Breast epithelium (tissue), 4 donors: ENCODE measurements around the gene MAP2K6. TPM values are rescaled to one million over a fixed set of nuclear protein-coding genes. Genes with fewer than 3 reads are reported as not detected.

Experiments
- DNase-seq, 2 donors: peaks; one replicate each; pipeline ENCODE4 v3.0.0-alpha.2; 2019; ENCODE audit warnings: low spot score in 2 of 2
- H3K27ac ChIP-seq, 2 donors: fragments of 200-600 bp; sonication (generic) in 1 of 2; one replicate each; pipeline ENCODE4 v1.5.1; 2016 to 2019; ENCODE audit warnings: mild to moderate bottlenecking in 1 of 2
- H3K27me3 ChIP-seq, 2 donors: fragments of 200-600 bp; sonication (generic) in 1 of 2; one replicate each; pipeline versions ENCODE4 v1.5.1 to v1.6.0; 2017 to 2019; ENCODE audit warnings: control low read depth in 1 of 2, mild to moderate bottlenecking in 1 of 2
- H3K36me3 ChIP-seq: fragments of 200-600 bp; one replicate; pipeline ENCODE4 v1.5.1; 2019
- H3K4me1 ChIP-seq, 2 donors: fragments of 200-600 bp; sonication (generic); one replicate each; pipeline ENCODE4 v1.5.1; 2016 to 2019; ENCODE audit warnings: control low read depth in 1 of 2
- H3K4me3 ChIP-seq, 3 donors: fragments of 200-600 bp; sonication (generic); 1 replicate in 2 of 3; 2 replicates in 1 of 3; pipeline ENCODE4 v1.5.1; 2016 to 2019; ENCODE audit warnings: mild to moderate bottlenecking in 3 of 3, moderate library complexity in 2 of 3
- H3K9me3 ChIP-seq, 2 donors: fragments of 200-600 bp; sonication (generic) in 1 of 2; one replicate each; pipeline ENCODE4 v1.5.1; 2016 to 2019; ENCODE audit warnings: control low read depth in 1 of 2
- POLR2A ChIP-seq: fragments of 450-650 bp; IDR thresholded peaks from one replicate; pipeline ENCODE4 v1.6.1; 2016; ENCODE audit warnings: antibody characterized with exemption, mild to moderate bottlenecking, moderate library complexity
- POLR2AphosphoS5 ChIP-seq, 3 donors: sonication (generic); formaldehyde crosslinking; IDR thresholded peaks; one replicate each; pipeline ENCODE4 v1.6.1; 2017; ENCODE audit warnings: antibody characterized with exemption in 3 of 3
- intact Hi-C: fragments of 100-400 bp; cut with DNase I; formaldehyde crosslinking; loops from one replicate; pipeline ENCODE4 v1.15.1; 2023; ENCODE audit warnings: low total_unique reads
- total RNA-seq, 3 donors: library from RNA; depleted of rRNA; stranded (reverse); fragments of >200 nt; gene quantifications; one replicate each; pipeline ENCODE4 v1.1.0, GENCODE V29; 2016
- TF ChIP-seq, protein P1 (sequence below), 3 donors: fragments of 450-650 bp; IDR thresholded peaks; one replicate each; pipeline ENCODE4 v1.5.1; 2016 to 2017; ENCODE audit warnings: antibody characterized with exemption in 3 of 3, mild to moderate bottlenecking in 3 of 3, moderate library complexity in 3 of 3

MAP2K6 gene
- total RNA-seq, 3 donors from 2014 or later, result 10.9 to 54.9 (median 16.7) TPM

DNA sequence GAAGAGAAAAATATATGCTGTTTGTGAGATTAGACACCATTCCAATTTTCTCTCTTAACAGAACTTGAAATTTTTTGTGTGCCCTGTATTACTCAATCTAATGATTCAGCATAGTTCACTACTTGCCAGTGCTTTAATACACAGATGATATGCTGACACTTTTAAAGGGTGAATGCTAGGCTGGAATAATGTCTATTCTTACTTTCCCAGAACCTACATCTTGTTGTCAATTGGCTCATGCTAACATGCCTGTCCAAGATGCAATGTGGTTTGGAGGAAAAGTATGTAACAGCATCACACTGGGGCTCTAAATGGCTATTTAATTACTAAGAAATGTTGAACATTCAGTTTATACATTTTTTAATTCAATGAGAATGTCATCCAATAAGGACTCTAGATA lies 7.6 kb upstream of the MAP2K6 start:
- Histone ChIP-seq H3K27ac (no peak overlapping the region), H3K4me1 (no peaks in the 10 kb centered on the region), H3K36me3 (no peaks in the 10 kb centered on the region), H3K9me3 (no peaks in the 10 kb centered on the region), H3K4me3 (no peak overlapping the region), H3K27me3 (no peaks in the 10 kb centered on the region)
- intact Hi-C loops, result no loop called here
- DNase-seq, result no peak
- TF ChIP-seq POLR2AphosphoS5 (IDR thresholded peaks at IDR 0.05), result no peak
- TF ChIP-seq, protein P1, sequence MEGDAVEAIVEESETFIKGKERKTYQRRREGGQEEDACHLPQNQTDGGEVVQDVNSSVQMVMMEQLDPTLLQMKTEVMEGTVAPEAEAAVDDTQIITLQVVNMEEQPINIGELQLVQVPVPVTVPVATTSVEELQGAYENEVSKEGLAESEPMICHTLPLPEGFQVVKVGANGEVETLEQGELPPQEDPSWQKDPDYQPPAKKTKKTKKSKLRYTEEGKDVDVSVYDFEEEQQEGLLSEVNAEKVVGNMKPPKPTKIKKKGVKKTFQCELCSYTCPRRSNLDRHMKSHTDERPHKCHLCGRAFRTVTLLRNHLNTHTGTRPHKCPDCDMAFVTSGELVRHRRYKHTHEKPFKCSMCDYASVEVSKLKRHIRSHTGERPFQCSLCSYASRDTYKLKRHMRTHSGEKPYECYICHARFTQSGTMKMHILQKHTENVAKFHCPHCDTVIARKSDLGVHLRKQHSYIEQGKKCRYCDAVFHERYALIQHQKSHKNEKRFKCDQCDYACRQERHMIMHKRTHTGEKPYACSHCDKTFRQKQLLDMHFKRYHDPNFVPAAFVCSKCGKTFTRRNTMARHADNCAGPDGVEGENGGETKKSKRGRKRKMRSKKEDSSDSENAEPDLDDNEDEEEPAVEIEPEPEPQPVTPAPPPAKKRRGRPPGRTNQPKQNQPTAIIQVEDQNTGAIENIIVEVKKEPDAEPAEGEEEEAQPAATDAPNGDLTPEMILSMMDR (IDR thresholded peaks at IDR 0.05), result no peak
- TF ChIP-seq POLR2A, result no peak

DNA sequence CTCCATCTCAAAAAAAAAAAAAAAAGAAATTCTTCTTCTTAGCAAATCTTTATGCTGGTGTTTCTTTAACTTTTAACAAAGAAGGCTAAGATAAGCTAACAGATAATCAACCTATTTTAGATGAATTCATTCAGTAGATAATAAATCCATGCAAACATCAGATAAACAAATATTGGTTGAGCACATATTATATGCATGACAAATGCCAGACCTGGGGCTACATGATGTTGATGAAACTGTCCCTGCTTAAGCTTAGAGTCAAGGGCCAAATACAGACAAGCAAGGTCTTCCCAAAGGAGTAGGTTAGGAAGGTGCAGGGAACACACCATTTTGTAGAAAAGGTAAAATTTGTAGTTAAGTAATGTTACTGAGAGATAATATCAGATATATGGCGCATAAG lies 6.7 kb upstream of the MAP2K6 start:
- Histone ChIP-seq H3K27ac (no peak overlapping the region), H3K4me1 (no peaks in the 10 kb centered on the region), H3K4me3 (no peak overlapping the region), H3K27me3 (no peaks in the 10 kb centered on the region), H3K9me3 (no peaks in the 10 kb centered on the region), H3K36me3 (no peaks in the 10 kb centered on the region)
- no peak for DNase-seq
- TF ChIP-seq, protein P1 (IDR thresholded peaks at IDR 0.05), result no peak
- no peak for TF ChIP-seq POLR2AphosphoS5 (IDR thresholded peaks at IDR 0.05)
- TF ChIP-seq POLR2A, result no peak
- intact Hi-C loops, result loop anchor here (2.0 kb wide), 1 partner anchor 49 kb away; no protein-coding TSS in a partner anchor

DNA sequence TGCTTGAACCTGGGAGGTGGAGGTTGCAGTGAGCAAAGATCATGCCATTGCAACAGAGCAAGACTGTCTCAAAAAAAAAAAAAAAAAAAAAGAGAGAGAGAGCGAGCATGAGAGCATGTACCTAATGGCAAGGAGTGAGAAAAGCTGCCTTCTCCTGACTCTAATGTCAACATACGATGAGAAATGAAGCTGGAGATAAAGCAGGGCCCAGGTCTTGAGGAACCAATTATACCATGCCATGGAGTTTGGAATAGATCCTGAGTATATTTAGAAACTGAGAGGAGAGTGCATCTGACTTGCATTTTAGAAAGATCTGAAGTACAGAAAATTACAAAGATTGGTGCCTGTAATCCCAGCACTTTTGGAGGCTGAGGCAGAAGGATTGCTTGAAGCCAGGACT lies 3.8 kb upstream of the MAP2K6 start:
- DNase-seq, result no peak
- Histone ChIP-seq H3K27me3 (no peaks in the 10 kb centered on the region), H3K27ac (no peak overlapping the region), H3K4me3 (no peak overlapping the region), H3K36me3 (no peaks in the 10 kb centered on the region), H3K9me3 (no peaks in the 10 kb centered on the region), H3K4me1 (peaks cover 0 to 3% of the 10 kb centered on the region in 2 donors)
- intact Hi-C loops, result no loop called here
- TF ChIP-seq POLR2AphosphoS5 (IDR thresholded peaks at IDR 0.05) (no peak), POLR2A (no peak)
- TF ChIP-seq, protein P1 (IDR thresholded peaks at IDR 0.05), result no peak

DNA sequence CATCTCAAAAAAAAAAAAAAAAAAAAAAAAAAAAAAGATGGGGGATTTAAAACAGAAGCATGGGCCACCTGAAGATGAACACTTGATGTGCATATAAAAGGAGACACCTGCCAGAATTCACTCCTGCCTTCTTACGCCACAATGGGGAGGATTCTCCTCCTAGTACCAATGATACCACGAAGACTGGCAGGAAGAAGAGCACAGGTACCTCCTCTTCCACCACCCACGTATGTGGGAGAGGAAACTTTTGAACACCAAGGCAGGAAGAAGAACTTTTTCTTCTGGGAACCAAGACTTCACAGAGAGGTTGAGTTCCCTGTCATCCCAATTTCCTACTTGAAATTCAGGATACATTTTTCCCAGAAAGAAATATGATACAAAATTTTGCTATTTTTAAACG lies 2.7 kb upstream of the MAP2K6 start:
- intact Hi-C loops, result no loop called here
- Histone ChIP-seq H3K36me3 (no peaks in the 10 kb centered on the region), H3K27ac (no peak overlapping the region), H3K4me1 (peaks cover 0 to 12% of the 10 kb centered on the region in 2 donors), H3K4me3 (no peak overlapping the region), H3K9me3 (no peaks in the 10 kb centered on the region), H3K27me3 (no peaks in the 10 kb centered on the region)
- DNase-seq, result no peak
- no peak for TF ChIP-seq POLR2A
- TF ChIP-seq, protein P1 (IDR thresholded peaks at IDR 0.05), result no peak
- no peak for TF ChIP-seq POLR2AphosphoS5 (IDR thresholded peaks at IDR 0.05)

DNA sequence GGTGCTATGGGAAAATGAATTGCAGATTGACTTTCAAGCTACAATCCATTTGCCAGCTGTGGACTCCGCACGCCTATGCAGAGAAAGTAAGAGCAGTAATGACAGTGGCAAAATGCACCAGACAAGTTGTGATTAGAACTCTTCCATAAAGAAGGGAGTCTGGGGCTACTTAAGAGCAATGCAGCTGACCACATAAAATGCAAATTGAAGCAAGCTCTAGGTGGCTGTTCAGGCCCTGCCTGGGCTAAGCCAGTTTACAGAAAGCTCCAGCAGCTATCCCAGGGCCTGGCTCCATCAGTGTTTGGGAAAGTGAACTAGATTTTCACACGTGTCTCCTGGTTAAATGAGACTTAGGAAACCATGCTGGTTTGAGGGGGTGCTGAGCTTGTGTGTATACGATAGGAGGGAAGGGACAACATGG lies 2.2 kb upstream of the MAP2K6 start:
- no peaks in the 10 kb centered on the region for H3K36me3 ChIP-seq

More for the DNA sequence above, 2.2 kb upstream of the MAP2K6 start:
- Histone ChIP-seq H3K4me1 (peaks cover 0 to 15% of the 10 kb centered on the region in 2 donors), H3K9me3 (no peaks in the 10 kb centered on the region), H3K27ac (no peak overlapping the region), H3K27me3 (no peaks in the 10 kb centered on the region), H3K4me3 (no peak overlapping the region)
- DNase-seq, result no peak
- no peak for TF ChIP-seq POLR2A
- TF ChIP-seq, protein P1 (IDR thresholded peaks at IDR 0.05), result no peak
- TF ChIP-seq POLR2AphosphoS5 (IDR thresholded peaks at IDR 0.05), result no peak
- intact Hi-C loops, result no loop called here
